HG02571 (cell line): Measurements from ENCODE around the gene BCL6B.

Experiments used
- ATAC-seq: cut with Tn5 transposase; IDR thresholded peaks from one replicate; pipeline ENCODE4 v1.9.1; 2021; ENCODE audit warnings: mild to moderate bottlenecking, moderate library complexity; ENCODE audit not compliant: unreplicated experiment

Gene BCL6B

DNA sequence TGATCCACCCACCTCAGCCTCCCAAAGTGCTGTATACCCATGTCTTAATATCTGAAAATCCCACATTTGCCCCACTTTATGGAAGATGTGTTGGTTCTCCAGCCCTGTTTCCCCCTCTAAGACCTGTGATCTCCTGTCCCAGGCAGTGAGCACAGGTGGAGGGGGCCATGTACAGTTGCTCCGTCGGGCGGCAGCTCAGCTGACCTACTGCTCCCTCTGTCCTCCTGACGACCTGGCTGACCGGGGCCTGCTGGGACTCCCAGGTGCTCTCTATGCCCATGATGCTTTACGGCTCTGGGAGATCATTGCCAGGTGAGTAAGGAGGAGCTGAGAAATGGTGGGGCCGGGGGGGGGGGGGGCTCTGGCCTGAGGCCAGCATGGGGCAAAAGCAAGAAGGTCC is 17.1 kb upstream of the BCL6B start:
- no peak for ATAC-seq

DNA sequence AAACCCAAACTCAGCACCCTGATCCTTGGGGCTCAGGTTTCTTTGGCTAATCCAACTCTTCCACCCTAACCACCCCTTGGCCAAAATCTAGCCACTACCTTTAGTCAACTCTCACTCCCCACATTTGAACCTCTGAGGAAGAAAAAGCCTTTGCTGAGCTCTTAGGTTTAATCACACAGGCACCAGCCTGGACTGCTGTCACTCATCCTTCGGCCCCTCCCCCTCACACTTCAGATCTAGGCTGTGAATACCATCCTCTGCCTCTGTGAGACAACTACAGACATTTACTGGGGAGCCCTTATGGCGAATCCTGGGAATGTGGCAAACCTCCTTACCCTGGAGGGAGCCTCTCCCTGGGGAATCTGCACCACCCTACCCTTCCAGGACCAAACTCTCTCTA is 15.7 kb upstream of the BCL6B start:
- ATAC-seq = no peak

DNA sequence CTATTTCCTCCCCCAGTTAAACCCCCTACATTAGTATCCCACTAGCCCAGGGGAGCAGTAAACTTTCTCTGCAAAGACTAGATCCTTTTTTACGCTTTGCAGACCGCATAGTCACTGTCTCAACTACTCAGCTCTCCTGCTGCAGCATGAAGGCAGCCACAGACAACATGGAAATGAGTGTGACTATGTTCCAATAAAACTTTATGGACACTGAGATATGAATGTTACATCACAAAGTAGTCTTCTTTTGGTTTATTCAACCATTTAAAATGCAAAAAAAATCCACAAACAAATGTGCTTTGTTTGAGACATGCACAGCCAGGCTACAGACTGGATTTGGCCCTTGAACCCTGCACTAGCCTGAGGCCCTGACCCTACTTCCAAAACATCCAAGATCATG is 12.3 kb upstream of the BCL6B start:
- no peak for ATAC-seq

DNA sequence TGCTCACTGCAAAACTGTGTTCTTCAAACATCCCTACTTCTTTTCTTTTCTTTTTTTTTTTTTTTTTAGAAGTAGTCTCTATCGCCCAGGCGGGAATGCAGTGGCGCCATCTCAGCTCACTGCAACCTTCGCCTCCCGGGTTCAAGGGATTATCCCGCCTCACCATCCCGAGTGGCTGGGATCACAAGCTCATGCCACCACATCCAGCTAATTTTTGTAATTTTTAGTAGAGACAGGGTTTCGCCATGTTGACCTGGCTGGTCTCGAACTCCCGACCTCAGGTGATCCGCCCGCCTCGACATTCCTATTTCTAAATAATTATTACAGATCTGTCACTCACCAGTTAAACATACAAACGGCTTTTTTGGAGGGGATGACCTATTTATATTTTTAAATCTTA is 11.4 kb upstream of the BCL6B start:
- ATAC-seq = no peak

DNA sequence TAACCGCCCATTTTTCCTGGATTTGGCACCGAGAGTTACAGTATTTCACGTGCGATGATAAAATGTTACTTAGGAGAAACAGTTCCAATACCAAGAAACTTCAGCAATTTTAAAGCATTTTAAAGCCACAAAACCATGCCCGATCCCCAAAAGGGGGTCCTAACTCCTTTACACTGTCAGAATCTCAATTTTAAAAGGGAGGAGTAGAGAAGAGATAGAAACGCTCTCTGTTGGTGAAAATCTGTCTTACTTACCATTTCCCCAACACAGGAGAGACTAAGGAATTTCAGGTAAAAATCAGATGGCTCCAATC is 11.0 kb upstream of the BCL6B start:
- no peak for ATAC-seq

DNA sequence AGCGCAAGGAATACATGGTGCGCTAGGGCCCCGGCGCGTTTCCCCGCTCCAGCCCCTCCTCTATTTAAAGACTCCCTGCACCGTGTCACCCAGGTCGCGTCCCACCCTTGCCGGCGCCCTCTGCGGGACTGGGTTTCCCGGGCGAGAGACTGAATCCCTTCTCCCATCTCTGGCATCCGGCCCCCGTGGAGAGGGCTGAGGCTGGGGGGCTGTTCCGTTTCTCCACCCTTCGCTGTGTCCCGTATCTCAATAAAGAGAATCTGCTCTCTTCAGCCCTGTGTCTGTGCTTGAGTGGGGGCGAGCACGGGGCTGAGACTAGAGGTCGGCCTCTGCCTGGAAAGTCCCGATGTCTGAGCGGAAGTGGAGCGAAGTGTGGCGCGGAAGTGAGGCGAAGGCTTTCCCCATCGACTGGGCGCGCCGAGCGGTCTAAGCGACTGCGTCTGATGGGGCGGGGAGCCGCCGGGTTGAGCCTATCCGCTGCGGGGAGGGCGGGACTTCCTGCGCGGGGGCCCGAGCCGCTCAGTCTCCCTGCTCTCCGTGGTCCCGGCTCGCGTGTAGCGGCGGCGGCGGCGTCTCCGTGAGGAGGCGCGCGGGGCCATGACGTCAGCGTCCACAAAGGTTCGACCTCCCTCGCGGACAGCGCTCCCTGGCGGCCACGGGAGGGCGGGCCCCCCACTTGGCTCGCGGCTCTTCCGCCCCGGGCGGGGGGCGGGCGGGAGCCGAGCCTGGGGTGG is 8.4 kb upstream of the BCL6B start:
- peak; percentile 74 for ATAC-seq

DNA sequence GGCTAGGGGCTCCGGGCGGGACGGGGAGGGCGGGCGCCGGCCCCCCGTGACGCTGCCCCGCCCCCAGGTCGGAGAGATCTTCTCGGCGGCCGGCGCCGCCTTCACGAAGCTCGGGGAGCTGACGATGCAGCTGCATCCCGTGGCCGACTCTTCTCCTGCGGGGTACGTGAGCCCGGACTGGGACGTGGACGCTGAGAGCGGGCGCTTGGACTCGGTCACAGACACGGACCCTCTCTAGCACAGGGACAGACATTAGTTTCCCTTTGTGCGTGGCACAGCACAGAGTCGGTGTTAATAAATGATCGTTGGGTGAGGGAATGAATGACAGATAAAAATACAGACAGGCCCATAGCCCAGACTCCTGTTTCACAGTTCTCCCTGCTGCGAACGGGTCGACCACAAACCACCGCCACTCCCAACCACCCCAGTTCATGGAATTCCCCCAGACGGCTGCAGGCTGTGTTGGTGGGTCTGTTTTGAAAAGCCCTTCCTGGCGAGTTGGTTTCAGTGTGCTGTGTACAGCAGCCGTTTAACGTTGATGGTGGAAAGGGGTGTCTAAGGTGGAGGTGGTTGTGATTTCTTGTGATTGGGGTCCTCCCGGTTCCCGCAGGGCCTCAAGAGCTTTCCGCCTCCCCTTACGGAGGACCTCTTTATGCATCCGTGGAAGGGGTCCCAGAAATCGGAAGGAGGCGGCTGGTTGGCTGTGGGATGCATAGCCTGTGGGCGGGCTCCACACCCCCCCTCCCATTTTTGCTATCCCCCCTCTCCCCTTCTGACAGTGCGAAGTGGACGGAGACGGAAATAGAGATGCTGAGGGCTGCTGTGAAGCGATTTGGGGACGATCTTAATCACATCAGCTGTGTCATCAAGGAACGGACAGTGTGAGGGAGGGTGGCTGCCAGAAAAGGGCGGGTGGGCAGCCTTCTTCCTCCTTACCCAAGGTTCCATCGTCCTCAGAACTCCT is 7.6 kb upstream of the BCL6B start:
- ATAC-seq = peak; percentile 15

DNA sequence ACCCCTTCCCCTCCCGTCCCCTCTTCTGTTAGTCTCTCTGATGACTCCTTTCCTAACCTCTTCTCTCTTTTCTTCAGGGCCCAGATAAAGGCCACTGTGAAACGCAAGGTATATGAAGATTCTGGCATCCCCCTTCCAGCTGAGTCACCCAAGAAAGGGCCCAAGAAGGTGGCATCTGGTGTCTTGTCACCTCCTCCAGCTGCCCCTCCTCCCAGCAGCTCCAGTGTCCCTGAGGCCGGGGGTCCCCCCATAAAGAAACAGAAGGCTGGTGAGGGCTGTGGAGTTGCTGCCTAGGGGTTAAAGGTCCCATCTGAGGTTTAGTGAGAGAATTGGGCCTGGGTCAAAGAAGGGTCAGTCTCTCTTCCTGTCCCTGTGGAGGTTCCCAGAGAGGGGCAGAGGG is 6.4 kb upstream of the BCL6B start:
- ATAC-seq = no peak

DNA sequence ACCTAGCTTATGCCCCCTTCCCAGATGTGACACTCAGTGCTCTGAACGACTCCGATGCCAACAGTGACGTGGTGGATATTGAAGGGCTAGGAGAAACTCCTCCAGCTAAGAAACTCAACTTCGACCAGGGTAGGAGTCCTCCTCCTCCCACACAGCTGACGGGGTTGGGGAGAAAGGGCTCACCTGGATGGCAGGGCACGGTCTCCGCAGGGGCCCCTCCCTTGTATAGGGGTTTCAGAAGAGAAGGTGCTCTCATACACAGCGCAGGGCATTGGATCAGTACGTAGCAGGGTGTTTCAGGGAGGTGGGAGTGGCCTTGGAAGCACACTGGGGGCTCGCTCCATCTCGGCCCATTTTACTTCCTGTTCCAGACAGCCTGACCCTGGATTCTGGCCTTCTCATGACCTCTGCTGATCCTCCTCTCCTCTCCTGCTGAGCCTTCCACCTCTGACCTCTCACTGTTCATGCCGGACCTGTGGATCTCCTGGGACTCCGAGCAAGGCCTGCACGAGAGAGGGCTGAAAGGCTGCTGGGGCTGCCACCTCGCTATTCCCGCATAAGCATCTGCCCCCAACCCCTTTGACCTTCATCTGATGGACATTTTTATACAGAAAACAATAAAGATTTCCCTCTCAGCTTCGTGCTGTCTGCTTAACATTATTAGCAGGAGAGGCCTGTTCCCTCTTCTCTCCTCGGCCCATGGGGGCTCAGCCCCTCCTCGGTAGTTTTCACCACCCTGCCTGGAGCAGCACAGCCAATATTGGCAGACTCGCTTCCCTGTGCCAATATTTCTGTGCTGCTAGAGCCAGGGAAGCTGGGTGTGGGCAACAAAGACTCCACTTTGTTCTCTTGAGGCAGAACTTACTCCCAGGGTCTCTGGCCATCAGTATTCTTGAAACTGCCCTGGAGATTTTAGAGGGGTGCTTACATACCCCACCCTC is 5.7 kb upstream of the BCL6B start:
- ATAC-seq = no peak

DNA sequence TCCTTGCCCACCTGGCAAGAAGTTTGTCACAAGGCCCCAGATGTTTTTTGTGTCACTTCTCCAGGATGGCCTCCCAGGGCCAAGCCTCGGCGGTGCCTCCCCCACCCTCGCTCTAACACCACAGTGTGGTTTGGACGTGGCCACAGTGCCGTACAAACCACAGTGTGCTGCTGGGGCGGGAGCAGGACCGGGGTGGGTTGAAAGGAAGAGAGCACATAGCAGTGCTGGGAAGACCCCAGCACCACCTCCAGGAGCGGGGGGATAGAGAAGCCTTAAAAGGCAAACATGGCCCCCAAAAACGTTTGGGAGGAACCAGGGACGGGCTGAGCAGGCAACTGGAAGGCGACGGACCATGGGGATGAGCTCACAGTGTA is 5.0 kb upstream of the BCL6B start:
- ATAC-seq = no peak

DNA sequence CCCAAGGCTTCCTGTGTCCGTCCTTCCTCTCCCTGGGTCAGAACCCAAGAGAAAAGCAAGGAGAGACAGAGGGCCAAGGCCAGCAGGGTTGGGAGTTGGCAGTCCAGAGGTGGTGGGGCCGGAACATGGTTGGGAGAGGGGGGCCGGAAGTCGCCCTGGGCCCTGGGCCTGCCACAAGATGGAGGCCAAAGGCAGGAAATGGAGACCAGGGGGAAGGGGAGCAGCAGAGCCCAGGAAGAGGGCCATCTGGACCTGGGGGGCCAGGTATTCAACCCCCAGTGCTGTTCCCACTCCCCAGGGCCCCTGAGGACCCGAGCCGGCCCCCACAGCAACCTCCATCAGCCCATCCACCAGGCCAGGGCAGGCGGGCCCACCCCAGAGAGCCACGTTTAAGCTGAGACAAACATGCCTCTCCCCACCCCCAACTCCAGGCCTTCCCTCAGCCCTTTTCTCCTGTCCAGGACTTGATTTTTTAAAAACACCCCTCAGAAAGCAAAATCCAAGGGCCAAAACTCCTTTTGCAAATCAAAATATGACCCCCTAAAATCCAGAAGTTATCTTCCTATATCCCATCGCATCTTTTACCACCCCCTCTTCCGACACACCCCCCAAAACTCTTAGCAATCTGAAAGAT is 4.4 kb upstream of the BCL6B start:
- no peak for ATAC-seq

DNA sequence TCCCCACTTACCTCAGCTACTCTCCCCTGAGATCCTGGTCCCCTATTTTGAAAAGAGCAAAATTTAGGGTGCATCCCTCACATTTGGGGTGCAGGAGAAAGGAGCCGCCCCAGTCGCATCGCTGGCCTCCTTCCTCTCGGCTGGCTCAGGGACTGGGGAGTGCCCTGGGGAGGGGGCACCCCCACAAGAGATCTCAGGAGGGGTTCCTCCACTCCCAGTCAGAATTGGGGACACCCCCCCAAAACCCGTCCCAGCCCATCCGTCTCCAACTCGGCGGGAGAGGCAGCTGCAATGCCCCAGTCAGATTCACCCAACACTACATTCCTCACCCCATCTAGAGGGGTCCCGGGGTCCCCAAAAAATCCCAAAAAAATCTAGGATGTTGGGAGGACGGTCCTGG is 3.5 kb upstream of the BCL6B start:
- ATAC-seq = no peak

DNA sequence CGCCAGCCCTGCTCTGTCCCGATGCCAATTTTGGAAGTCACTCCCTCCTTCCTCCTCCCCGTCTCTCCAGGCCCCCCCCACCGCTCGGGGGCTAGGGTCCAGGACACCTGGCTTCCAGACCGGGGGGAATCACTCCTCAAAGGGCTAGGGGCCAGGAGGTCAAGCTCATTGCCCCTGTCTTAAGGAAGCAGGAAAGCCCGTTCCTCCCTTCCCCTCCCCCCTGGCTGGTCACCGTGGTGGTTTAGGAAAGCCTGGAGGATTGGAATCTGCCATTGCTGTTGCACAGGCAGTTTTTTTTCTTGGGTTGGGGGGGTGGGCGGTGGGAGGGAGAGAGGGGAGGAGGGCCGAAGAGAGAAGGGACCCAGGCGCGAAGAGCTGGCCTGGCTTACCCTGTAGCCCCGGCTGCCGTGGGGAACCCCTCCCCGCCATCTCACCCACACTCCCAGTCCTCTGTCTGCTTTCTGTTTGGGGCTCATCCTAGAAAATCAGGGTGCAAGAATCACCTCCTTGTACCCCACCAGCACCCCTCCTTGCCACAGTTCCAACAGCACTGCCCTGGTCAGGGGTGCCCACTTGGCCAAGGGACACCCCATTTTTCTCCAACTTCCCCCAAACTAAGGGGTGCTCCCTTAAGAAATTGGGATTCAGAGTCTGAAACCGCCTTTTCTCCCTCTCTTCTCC is 2.9 kb upstream of the BCL6B start:
- no peak for ATAC-seq

DNA sequence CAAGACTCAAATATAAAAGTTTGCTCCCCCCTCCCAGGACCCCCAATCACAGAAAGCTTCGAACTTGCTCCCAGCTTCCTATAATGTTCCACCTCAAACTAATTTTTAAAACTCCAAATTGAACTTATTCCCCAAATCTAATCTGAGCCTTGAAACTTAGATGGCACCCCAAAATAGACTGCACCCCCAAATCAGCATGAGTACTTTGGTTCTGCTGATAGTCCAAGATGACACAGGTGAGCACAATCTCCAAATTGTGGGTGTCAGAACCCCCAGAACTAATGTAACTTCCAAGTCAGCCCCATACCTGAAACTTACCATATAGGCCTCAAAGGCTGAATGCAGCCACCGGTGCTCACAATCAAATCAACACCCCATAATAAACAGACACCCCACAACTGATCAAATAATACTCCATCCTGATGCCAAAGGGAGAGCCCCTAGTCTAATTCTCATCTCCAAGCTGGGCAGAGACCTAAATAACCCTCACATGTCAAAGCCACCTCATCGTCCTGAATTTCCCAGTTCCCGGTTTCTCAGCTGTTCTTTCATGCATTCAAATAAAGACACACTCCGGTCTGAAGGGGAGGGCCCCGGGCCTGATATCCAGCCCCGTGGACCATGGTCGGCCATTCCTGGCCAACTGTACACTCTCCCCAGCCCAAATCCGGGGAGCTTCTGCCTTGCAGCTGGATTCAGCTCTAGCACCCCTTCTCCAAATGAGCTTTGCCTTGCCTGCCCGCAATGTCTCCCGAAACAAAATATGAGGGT is 1.8 kb upstream of the BCL6B start:
- ATAC-seq = no peak

DNA sequence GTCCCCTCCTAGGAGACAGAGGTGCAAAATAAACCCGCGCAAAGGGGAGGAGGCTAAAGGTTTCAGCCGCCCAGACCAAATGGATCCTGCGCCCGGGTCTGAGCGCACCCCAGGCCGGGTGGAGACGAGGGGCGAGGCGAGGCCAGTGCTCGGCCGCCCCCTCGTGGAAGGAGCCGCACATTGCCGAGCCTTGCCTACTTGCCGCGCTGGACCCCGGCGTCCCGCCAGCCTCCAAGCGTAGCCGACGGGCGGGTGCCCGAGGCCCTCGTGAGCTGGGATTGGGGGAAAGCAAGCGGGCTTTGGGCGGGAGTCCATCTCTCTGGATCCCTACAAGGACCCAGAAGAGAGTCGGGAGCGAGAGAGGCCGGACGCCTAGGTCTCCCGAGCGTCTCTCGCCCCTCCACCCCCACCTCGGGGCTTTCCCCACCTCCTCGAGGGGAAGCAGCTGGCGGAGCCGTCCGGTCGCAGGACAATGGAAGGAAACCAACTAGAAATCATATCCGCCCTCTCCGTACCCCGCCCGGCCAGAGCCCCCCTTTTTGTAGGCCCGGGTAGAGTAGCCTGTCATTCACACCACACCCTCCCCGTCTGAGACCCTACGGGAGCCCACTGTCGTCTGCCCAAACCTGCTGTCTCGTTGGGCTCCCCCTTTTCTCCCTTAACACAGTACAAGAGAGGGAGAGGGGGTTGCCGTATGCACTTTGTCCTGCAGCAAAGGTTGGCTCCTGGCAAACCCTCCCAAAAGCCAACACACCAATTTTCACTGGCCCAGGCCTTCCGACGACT is 664 bp upstream of the BCL6B start:
- peak; percentile 65 for ATAC-seq

DNA sequence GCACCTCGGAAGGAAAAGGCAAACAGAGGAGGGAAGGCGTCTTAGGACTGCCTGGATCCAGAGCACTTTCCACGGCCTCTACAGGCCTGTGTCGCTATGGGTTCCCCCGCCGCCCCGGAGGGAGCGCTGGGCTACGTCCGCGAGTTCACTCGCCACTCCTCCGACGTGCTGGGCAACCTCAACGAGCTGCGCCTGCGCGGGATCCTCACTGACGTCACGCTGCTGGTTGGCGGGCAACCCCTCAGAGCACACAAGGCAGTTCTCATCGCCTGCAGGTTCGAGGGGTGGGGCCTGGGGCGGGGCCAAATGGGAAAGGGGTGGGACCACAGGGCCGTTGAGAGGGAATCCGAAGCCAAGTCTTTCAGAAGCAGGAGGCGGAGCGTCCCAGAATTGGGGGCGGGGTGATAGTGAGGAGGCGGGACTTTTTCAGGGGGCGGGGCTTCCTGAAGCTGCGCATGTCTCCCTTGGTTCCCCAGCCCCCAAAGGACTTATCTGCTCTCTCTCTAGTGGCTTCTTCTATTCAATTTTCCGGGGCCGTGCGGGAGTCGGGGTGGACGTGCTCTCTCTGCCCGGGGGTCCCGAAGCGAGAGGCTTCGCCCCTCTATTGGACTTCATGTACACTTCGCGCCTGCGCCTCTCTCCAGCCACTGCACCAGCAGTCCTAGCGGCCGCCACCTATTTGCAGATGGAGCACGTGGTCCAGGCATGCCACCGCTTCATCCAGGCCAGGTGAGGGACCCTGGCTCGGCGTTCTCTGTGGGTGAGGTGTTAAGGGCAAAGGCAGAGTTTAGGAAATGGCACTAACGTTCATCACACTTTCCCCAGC is 939 bp downstream of the BCL6B start:
- ATAC-seq = peak; percentile 39

DNA sequence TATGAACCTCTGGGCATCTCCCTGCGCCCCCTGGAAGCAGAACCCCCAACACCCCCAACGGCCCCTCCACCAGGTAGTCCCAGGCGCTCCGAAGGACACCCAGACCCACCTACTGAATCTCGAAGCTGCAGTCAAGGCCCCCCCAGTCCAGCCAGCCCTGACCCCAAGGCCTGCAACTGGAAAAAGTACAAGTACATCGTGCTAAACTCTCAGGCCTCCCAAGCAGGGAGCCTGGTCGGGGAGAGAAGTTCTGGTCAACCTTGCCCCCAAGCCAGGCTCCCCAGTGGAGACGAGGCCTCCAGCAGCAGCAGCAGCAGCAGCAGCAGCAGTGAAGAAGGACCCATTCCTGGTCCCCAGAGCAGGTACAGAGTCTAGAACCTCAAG is 1.5 kb downstream of the BCL6B start:
- no peak for ATAC-seq

DNA sequence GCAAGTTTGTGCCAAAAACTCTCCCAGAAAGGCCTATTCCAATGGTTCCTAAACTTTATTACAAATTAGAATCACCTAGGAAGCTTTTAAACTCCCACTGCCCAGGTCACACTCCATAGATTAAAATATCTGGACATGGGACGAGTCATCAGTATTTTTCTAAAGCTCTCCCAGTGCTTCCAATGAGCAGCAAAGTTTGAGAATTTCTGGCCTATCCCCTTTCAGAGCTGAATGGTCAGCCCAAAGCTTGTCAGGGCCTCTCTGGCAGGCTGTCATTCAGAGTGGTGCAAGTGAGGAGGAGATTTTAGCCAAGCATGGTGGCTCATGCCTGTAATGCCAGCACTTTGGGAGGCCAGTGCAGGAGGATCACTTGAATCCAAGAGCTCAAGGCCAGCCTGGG is 2.4 kb downstream of the BCL6B start:
- ATAC-seq = no peak
